SK-N-SH (cell line): ENCODE data around the gene RBPJL.

Experiments used
- CTCF ChIP-seq: fragments of 200-600 bp; sonication (generic); IDR thresholded peaks from 2 replicates; pipeline ENCODE4 v1.6.1; 2017; ENCODE audit warnings: antibody characterized with exemption, mild to moderate bottlenecking, moderate library complexity
- EP300 ChIP-seq, 2 experiments: IDR thresholded peaks; 2 replicates each; pipeline versions ENCODE4 v1.4.0 to v1.6.1; 2012; ENCODE audit warnings: borderline replicate concordance in 1 of 2, low read depth in 1 of 2, low read length in 1 of 2
- EZH2phosphoT487 ChIP-seq: fragments of 200-600 bp; sonication (generic); IDR thresholded peaks from 2 replicates; pipeline ENCODE4 v1.6.1; 2017; ENCODE audit warnings: low read depth, mixed run types, mild to moderate bottlenecking, antibody characterized with exemption, moderate library complexity, borderline replicate concordance
- FOXM1 ChIP-seq: IDR thresholded peaks from 2 replicates; pipeline ENCODE4 v1.4.0; 2012; ENCODE audit warnings: low read depth, mild to moderate bottlenecking
- MAX ChIP-seq: IDR thresholded peaks from 2 replicates; pipeline ENCODE4 v1.4.0; 2012; ENCODE audit warnings: low read depth
- MXI1 ChIP-seq: IDR thresholded peaks from 2 replicates; pipeline ENCODE4 v1.6.1; 2012; ENCODE audit warnings: mild to moderate bottlenecking, low read depth, low read length, improper control_type of control experiment
- POLR2AphosphoS5 ChIP-seq: IDR thresholded peaks from 2 replicates; pipeline ENCODE4 v1.6.1; 2012; ENCODE audit warnings: low read depth, low read length
- RAD21 ChIP-seq: IDR thresholded peaks from 2 replicates; pipeline ENCODE4 v1.6.1; 2012; ENCODE audit warnings: mild to moderate bottlenecking, low read length
- REST ChIP-seq: IDR thresholded peaks from 2 replicates; pipeline ENCODE4 v1.6.1; 2012; ENCODE audit warnings: mild to moderate bottlenecking, low read depth, low read length, moderate library complexity
- RFX5 ChIP-seq: IDR thresholded peaks from 2 replicates; pipeline ENCODE4 v1.6.1; 2012; ENCODE audit warnings: mild to moderate bottlenecking, improper control_type of control experiment, low read length
- SIN3A ChIP-seq: IDR thresholded peaks from 2 replicates; pipeline ENCODE4 v1.6.1; 2012; ENCODE audit warnings: low read depth, mild to moderate bottlenecking, low read length, moderate library complexity, borderline replicate concordance
- TCF12 ChIP-seq: IDR thresholded peaks from 2 replicates; pipeline ENCODE4 v1.4.0; 2012
- USF2 ChIP-seq: fragments of 150-350 bp; IDR thresholded peaks from 2 replicates; pipeline ENCODE4 v1.6.1; 2017; ENCODE audit warnings: antibody characterized with exemption, low read length, low read depth, borderline replicate concordance
- YY1 ChIP-seq: IDR thresholded peaks from 2 replicates; pipeline ENCODE4 v1.4.0; 2012; ENCODE audit warnings: low read depth, mild to moderate bottlenecking

- TF ChIP-seq RFX5 (no peak), EP300 (IDR thresholded peaks at IDR 0.05; ENCODE audit: borderline replicate concordance in 1 of 2, low read depth in 1 of 2, low read length in 1 of 2) (no peak), YY1 (no peak), CTCF (no peak), EZH2phosphoT487 (no peak), MAX (no peak), RAD21 (no peak), SIN3A (no peak), MXI1 (no peak), TCF12 (no peak), FOXM1 (no peak), USF2 (no peak), REST (no peak), POLR2AphosphoS5 (no peak)
Observed at GRCh38 chr20:45352729-45353128, 46.1 kb downstream of the RBPJL start.
